HG03469 (cell line): Measurements from ENCODE around the gene GPR15.
A peak's percentile ranks its signal among the peaks of the same experiment; 100 is the strongest.
"Not testable (repeated sequence)": the region's sequence is repeated elsewhere in the genome, so short reads cannot be mapped to it uniquely, and the experiment has no call there.

Experiments used
- ATAC-seq: cut with Tn5 transposase; IDR thresholded peaks from one replicate; pipeline ENCODE4 v1.9.1; 2021; ENCODE audit warnings: mild to moderate bottlenecking, moderate library complexity, moderate number of reproducible peaks; ENCODE audit not compliant: unreplicated experiment

Gene GPR15

GRCh38 chr3:98556164-98557130, 24.7 kb downstream of the GPR15 start:
- ATAC-seq = peak; percentile 74

- ATAC-seq = peak; percentile 21
Measured at GRCh38 chr3:98557324-98558010, 25.7 kb downstream of the GPR15 start.

GRCh38 chr3:98558100-98558827, 26.5 kb downstream of the GPR15 start:
- no peak for ATAC-seq

GRCh38 chr3:98559769-98560168, 28.0 kb downstream of the GPR15 start:
- not testable (repeated sequence) for ATAC-seq

- no peak for ATAC-seq
Measured at GRCh38 chr3:98560911-98561310, 29.1 kb downstream of the GPR15 start.

- ATAC-seq = no peak
Measured at GRCh38 chr3:98561727-98562521, 30.1 kb downstream of the GPR15 start.

GRCh38 chr3:98563661-98564281, 32.0 kb downstream of the GPR15 start:
- peak; percentile 37 for ATAC-seq

- no peak for ATAC-seq
Measured at GRCh38 chr3:98564282-98565005, 32.7 kb downstream of the GPR15 start.

GRCh38 chr3:98565237-98565643, 33.5 kb downstream of the GPR15 start:
- ATAC-seq = peak; percentile 14

- ATAC-seq = no peak
Measured at GRCh38 chr3:98565843-98566242, 34.1 kb downstream of the GPR15 start.

GRCh38 chr3:98567666-98568270, 36.0 kb downstream of the GPR15 start:
- ATAC-seq = peak; percentile 23

- ATAC-seq = no peak
Measured at GRCh38 chr3:98568402-98568801, 36.6 kb downstream of the GPR15 start.

- ATAC-seq = no peak
Measured at GRCh38 chr3:98573181-98573728, 41.5 kb downstream of the GPR15 start.

- no peak for ATAC-seq
Measured at GRCh38 chr3:98574132-98574531, 42.4 kb downstream of the GPR15 start.

- no peak for ATAC-seq
Measured at GRCh38 chr3:98577178-98577895, 45.6 kb downstream of the GPR15 start.

- ATAC-seq = no peak
Measured at GRCh38 chr3:98580401-98581386, 48.9 kb downstream of the GPR15 start.

- no peak for ATAC-seq
Measured at GRCh38 chr3:98581474-98581873, 49.7 kb downstream of the GPR15 start.
